RKO (cell line): ENCODE measurements around the gene HPSE2.

Experiments
- DNase-seq: peaks from one replicate; pipeline ENCODE4 v3.0.0-alpha.2; 2016; ENCODE audit warnings: low spot score

HPSE2 gene

DNA sequence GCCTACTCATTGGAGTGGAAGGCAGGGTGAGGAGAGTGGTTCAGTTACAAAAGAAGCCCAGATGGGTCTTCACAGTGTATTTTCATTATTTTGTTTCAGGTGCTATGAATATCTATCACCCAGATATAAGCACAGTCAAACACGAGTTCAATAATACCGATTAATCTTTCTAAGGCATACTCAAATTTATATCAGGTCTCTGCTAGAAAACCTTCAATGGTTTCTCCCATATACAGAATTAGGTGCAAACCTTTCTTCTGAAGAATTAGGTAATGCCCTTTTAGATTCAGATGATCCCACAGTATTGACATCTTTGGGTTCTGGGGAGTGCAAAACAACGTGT, 774.2 kb downstream of the HPSE2 start:
- no peak for DNase-seq

GRCh38 chr10:98460837-98461499, 774.7 kb downstream of the HPSE2 start:
- peak; percentile 91 for DNase-seq

DNA sequence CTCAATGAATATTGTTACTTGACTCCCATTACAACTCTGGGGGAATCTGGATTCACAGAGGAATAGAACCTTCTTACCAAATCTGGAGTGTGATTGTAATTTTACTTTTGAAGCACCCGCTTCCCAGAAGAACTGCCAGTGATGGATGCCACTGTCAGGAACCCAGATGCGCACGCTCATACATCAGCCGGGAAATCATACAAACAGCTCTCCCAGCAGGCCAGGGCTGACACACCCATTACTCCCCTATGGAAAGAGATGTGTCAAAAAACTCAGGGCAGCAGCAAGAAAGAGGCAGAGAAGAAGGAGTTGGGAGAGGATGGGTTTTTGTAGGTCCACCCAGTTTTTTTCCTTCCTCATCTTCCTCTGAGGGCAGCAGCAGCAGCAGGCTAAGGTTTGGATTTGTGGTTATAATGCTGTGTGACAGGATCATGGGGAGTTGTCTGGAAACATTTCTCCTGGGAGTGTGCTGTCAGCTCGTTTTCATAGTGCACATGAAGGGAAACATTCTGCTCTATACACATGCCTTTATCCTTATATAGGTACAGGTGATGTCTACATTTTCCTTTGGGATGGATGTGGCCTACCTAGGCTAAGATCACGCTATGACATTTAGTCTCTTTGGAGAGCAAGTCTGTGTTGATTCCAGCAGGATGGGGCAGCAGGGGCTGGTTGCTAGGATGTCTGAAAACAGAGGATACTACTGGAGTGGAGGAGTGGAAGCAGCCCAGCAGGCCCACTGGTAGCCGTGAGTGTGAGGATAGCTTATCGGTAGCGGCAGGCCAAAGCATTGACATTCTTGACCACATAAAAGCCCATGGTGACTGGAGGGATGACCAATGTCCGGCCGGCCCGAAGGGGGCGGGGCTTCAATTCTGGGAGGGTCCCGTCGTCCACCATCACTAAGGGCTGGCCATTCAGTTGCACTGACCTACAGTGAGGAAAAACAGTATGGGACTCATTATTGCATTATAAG, 776.6 kb downstream of the HPSE2 start:
- no peak for DNase-seq

DNA sequence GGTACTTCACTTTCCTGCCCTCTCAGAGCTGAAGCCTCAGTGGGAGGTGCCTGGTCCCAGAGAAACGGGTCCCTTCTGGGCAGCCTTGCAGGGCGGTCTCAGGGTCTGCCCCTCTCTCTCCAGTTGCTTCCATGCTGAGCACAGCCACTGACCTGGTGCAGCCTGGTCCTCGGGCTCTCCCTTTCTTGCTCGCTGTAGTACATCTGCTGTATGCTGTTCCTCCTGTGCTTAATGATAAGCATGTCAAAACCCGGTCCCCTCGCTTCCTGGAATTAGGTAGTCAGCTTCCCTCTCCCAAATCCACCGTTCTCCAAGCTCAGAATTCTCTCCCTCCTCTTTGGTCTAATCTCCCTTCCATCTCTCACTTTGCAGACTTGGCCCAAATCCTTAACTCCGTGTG, 777.9 kb downstream of the HPSE2 start:
- no peak for DNase-seq

- no peak for DNase-seq
Observed at GRCh38 chr10:98456686-98457482, 778.8 kb downstream of the HPSE2 start.

DNA sequence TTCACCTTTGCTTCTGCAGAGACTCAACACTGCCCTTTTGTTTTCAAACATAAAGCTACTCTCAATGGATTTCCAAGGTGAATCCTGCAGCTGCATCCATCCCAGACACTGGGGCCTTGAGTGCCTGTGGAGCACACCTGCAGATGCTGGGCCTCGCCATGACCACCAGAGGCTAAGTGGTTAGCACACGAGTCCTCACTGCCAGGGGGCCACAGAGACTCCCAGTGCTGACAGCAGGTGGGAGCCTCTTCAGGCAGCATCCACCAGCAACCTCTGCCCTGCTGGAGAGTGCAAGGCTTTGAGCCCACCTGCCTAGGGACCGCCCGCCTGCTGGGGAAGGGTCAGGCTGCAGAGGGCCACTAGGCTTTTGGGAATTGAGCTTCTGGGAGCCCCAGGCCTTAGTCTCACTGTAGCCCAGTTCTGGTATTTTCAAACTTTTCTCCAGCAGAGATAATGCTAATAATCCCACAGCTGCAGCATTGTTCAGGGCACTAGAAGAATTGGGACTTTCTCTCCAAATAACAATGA, 779.5 kb downstream of the HPSE2 start:
- DNase-seq: no peak

DNA sequence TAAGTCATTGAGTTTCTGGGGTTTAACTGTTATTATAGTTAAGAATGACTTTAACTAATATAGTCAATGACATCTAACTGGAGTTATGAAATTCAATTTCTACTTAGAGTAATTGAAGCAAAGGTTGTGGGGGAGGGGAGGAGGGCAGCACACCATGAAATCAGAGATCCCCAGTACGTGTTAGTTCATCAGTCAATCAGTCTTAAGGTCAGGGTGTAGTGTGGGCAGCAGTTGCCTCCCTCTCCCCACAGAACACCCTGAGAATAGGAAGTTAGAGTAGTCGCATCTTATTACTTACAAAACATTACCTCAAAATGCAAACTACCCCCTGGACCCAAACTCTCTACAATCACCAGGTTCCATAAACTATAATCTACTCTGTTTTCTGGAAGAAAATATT, 781.9 kb downstream of the HPSE2 start:
- no peak for DNase-seq

DNA sequence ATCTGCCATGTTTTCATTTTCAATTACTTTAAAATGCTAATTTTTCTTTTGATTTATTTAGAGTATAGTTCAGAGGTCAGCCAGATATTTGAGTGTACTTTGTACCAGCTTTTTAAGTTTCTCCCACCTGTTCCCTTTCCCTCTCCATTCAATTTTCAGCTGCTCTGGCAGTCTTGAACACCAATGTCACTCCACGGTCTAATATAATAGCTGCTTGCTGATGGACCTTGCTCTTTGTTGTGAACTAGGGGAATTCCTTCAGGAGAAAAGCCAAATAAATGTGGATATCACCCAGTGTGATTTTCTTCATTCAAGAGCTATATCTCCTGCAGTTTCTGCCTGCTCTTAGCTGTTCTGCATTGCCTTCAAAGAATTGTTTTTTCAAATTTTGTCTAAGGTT, 785.0 kb downstream of the HPSE2 start:
- DNase-seq: no peak

- no peak for DNase-seq
Observed at GRCh38 chr10:98449287-98449686, 786.4 kb downstream of the HPSE2 start.

DNA sequence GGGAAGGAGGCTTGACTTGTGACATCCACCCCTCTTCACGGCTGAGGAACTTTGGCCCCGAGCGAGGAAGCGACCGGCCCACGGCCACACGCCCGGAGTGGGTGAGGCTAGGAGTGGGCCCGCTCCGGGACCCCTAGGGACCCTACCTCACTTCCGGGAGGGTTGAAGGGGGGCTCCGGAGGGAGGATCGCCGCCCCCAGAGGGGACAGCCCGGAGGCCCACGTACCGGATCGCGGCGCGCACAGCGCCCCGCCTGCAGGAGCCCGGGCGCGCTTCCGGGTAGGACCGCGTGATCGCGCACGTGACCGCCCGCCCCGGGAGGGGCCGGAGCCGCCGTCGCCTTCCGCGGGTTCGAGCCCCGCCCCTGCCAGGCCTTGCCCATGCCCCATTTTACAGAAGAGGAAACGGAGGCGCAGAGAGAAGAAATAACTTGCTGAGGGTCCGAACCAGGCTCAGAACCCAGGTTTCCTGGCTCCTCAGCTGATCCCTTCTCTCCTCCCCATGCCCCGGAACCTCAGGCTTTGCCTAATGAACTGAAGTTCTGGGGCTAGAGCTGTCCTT, 788.9 kb downstream of the HPSE2 start, which contains the start of gene HPS1:
Gene HPS1, minus strand, starts transcription at position 275 of the 561 bp plus-strand sequence. CDS start 3,695 bp downstream, outside the sequence.
- peak; percentile 81 for DNase-seq

DNA sequence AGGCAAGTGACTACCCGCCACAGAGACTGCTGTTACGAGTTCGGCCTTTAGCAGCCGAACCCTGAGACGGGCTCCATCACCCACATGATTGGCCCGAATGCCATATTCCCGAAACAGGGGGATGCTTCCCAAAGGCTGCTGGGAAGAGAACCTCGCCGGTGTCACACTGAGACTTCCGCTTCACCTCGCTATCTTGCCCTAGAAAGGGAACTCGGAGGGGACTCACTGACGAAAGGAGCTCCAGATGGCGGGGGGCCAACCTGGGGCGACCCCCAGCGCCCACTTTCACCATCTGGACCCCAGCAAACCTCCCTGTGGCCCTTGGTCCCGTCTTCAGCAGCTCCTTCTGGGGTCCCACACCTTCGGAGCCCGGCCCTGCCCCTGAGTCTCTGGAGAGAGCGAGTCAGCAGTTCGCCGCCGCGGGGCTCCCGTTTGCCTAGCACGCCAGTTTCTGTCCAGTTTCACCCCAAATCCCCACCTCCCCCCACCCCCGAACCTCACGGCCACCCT, 789.4 kb downstream of the HPSE2 start:
- peak; percentile 59 for DNase-seq

DNA sequence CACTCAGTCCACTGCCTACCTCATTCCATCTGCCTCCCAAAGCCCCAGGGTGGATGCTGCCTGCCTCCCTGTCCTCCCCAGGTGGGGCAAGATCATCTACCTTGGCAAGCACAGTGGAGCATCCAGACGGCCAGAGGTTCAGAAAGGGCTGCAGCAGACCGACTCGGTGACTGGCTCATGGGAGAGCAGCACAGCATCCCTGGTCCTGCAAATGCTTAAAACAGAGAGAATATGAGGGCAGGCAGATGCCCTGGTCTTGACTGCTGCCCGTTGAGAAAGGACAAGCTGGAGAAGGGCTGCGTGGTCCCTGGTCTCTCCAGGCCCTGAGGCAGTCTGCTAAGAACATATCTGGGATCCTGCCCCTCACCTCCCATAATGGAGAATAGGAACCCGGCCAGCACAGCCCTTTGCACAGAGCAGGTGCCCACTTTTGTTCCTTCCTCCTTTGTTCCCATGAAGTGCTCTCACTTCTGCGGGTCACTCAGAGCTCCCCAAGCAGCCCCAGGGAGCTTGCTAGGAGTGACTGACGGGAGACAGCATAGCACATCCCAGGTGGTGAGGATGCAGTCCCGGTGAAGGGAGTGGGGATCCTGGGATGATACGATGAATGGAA, 790.3 kb downstream of the HPSE2 start:
- DNase-seq: no peak

DNA sequence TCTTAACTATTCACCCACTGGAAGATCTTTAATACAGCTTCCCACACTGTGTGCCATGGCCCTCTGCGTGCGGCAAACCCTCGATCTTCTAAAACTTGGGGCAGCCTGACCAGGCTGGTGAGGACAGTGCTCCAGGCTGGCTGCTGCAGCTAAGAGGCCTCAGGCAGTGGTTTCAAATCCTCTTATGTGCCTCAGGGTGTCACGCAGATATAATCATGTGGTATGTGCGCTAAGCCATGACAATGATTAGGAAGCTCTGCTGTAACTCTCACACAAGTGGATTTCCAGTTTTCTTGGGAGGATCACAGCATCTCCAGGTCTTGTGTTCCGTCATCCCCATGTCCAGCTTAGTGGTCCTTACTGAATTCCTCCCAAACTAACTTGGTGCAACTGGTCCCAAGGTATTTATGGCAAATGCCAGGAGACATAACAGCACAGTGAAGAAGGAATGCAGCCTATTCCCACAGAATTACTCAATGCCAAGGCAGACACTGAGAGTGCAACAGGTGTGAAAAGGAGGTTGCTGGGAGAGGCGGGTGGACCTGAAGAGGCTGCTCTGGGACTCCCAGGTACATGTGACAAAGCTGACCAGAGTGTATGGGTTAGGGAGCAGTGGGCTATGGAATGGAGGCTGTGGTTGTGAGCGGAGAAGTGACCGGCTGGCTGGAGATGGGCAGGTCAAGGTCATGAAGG, 791.2 kb downstream of the HPSE2 start:
- no peak for DNase-seq

GRCh38 chr10:98438715-98439114, 796.9 kb downstream of the HPSE2 start:
- no peak for DNase-seq

GRCh38 chr10:98436704-98437103, 798.9 kb downstream of the HPSE2 start:
- no peak for DNase-seq

GRCh38 chr10:98435178-98435577, 800.5 kb downstream of the HPSE2 start:
- no peak for DNase-seq

GRCh38 chr10:98433881-98434732, 801.5 kb downstream of the HPSE2 start:
- DNase-seq: peak; percentile 52

GRCh38 chr10:98433371-98433770, 802.3 kb downstream of the HPSE2 start:
- DNase-seq: no peak

- DNase-seq: no peak
Observed at GRCh38 chr10:98432330-98432729, 803.3 kb downstream of the HPSE2 start.

- no peak for DNase-seq
Observed at GRCh38 chr10:98431016-98431415, 804.6 kb downstream of the HPSE2 start.
